A549 (cell line): ENCODE results near the gene MLKL.

ENCODE experiments used
- CHD2 ChIP-seq: fragments of 150-350 bp; IDR thresholded peaks from 2 replicates; pipeline ENCODE4 v1.6.1; 2014; ENCODE audit warnings: low read length; ENCODE audit not compliant: partially characterized antibody
- EP300 ChIP-seq, 2 experiments: fragments of >200 bp; sonication (Bioruptor Twin); formaldehyde crosslinking; IDR thresholded peaks; 2 replicates in 1 of 2; 3 replicates in 1 of 2; pipeline ENCODE4 v1.6.1; 2016 to 2017
- KDM1A ChIP-seq: fragments of 200-600 bp; sonication (generic); IDR thresholded peaks from 2 replicates; pipeline ENCODE4 v1.6.1; 2016; ENCODE audit warnings: low read depth, mild to moderate bottlenecking
- KDM5A ChIP-seq: fragments of 200-600 bp; sonication (generic); IDR thresholded peaks from 2 replicates; pipeline ENCODE4 v1.6.1; 2016; ENCODE audit warnings: antibody characterized with exemption, mild to moderate bottlenecking
- MAFK ChIP-seq: fragments of 450-650 bp; IDR thresholded peaks from 2 replicates; pipeline ENCODE4 v1.6.1; 2014; ENCODE audit not compliant: partially characterized antibody
- POLR2A ChIP-seq: IDR thresholded peaks from 2 replicates; pipeline ENCODE4 v1.6.1; 2012; ENCODE audit warnings: mild to moderate bottlenecking, low read length
- POLR2AphosphoS2 ChIP-seq: conservative IDR thresholded peaks from 2 replicates; pipeline ENCODE4 v1.6.1; 2012; ENCODE audit warnings: low read length, improper control_type of control experiment, inconsistent platforms
- RAD21 ChIP-seq, 2 experiments: fragments of >200 bp in 1 of 2; sonication (Bioruptor Twin) in 1 of 2; formaldehyde crosslinking in 1 of 2; IDR thresholded peaks in 1 of 2; conservative IDR thresholded peaks in 1 of 2; 2 replicates in 1 of 2; 3 replicates in 1 of 2; pipeline ENCODE4 v1.6.1; 2012 to 2018; ENCODE audit warnings: inconsistent platforms in 1 of 2
- RFX5 ChIP-seq: fragments of 450-650 bp; IDR thresholded peaks from 2 replicates; pipeline ENCODE4 v1.7.1; 2014; ENCODE audit warnings: antibody characterized with exemption, mild to moderate bottlenecking, moderate library complexity
- SMC3 ChIP-seq: fragments of >200 bp; sonication (Bioruptor Twin); formaldehyde crosslinking; IDR thresholded peaks from 3 replicates; pipeline ENCODE4 v1.6.1; 2018; ENCODE audit warnings: inconsistent platforms
- TFCP2L1 ChIP-seq: fragments of 250-450 bp; sonication (Bioruptor Pico); IDR thresholded peaks from 2 replicates; pipeline ENCODE4 v1.5.0; 2021; ENCODE audit warnings: mild to moderate bottlenecking
- TF ChIP-seq, protein P1 (sequence below): fragments of 150-350 bp; IDR thresholded peaks from 2 replicates; pipeline ENCODE4 v1.6.1; 2014; ENCODE audit warnings: low read depth, mild to moderate bottlenecking, low read length
- TF ChIP-seq, protein P2 (sequence below): fragments of >200 bp; sonication (Bioruptor Twin); formaldehyde crosslinking; IDR thresholded peaks from 3 replicates; pipeline ENCODE4 v1.5.1; 2016

DNA sequence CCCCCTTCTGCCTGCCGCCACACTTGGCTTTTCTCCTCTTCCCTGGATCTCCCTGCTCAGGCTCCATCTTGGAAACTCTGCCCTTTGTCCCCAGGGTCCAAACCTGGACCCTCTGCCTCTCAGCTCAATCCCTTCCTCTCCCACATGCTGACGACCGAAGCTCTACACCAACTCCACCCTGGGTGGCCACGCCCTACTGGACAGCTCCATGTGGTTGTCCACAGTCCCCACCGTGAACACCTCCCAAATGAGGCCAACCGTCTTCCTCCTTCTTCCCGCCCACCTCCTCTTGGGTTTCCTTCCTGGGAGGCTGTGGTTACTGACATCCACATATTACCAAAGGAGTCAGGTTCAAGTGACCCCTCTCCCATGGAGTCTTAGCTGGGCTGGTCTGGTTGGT lies 22.6 kb upstream of the MLKL start:
- no peak for TF ChIP-seq RFX5
- TF ChIP-seq CHD2: no peak
- TF ChIP-seq TFCP2L1 (CRISPR knock-in tag): no peak
- TF ChIP-seq, protein P1, sequence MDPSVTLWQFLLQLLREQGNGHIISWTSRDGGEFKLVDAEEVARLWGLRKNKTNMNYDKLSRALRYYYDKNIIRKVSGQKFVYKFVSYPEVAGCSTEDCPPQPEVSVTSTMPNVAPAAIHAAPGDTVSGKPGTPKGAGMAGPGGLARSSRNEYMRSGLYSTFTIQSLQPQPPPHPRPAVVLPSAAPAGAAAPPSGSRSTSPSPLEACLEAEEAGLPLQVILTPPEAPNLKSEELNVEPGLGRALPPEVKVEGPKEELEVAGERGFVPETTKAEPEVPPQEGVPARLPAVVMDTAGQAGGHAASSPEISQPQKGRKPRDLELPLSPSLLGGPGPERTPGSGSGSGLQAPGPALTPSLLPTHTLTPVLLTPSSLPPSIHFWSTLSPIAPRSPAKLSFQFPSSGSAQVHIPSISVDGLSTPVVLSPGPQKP: no peak
- no peak for TF ChIP-seq POLR2AphosphoS2
- TF ChIP-seq EP300 (IDR thresholded peaks at IDR 0.05): no peak
- TF ChIP-seq, protein P2, sequence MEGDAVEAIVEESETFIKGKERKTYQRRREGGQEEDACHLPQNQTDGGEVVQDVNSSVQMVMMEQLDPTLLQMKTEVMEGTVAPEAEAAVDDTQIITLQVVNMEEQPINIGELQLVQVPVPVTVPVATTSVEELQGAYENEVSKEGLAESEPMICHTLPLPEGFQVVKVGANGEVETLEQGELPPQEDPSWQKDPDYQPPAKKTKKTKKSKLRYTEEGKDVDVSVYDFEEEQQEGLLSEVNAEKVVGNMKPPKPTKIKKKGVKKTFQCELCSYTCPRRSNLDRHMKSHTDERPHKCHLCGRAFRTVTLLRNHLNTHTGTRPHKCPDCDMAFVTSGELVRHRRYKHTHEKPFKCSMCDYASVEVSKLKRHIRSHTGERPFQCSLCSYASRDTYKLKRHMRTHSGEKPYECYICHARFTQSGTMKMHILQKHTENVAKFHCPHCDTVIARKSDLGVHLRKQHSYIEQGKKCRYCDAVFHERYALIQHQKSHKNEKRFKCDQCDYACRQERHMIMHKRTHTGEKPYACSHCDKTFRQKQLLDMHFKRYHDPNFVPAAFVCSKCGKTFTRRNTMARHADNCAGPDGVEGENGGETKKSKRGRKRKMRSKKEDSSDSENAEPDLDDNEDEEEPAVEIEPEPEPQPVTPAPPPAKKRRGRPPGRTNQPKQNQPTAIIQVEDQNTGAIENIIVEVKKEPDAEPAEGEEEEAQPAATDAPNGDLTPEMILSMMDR: no peak
- no peak for TF ChIP-seq POLR2A
- no peak for TF ChIP-seq SMC3
- TF ChIP-seq RAD21 (conservative IDR thresholded peaks at IDR 0.05 in 1 of 2, IDR thresholded peaks at IDR 0.05 in 1 of 2): no peak
- no peak for TF ChIP-seq MAFK
- no peak for TF ChIP-seq KDM1A
- TF ChIP-seq KDM5A: no peak
